ENCODE data around the gene SLC25A22.

Gene SLC25A22

GRCh38 chr11:802018-802617 lies 4.0 kb upstream of the SLC25A22 start:
- no peak for DNase-seq

- no peak for DNase-seq
Observed at GRCh38 chr11:801097-801780, 3.2 kb upstream of the SLC25A22 start.

DNA sequence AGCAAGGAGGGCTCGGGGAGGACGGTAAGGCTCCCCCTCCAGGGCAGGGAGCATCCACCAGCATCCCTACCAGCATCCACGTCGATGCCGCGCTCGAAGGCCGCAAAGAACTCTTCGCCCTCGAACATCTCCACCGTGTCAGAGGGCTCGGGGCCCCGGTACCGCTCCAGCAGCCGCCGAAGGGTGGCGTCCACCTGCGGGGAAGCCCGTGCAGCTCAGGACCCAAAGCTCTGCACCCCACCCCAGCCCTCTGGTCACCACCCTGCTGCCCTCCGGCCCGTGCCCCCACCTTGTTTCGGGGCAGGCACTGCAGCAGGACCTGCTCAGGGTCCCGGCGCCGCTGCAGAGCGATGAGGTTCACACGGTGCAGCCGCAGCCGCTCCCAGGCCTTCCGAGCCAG lies 2.4 kb upstream of the SLC25A22 start:
- no peak for DNase-seq

DNA sequence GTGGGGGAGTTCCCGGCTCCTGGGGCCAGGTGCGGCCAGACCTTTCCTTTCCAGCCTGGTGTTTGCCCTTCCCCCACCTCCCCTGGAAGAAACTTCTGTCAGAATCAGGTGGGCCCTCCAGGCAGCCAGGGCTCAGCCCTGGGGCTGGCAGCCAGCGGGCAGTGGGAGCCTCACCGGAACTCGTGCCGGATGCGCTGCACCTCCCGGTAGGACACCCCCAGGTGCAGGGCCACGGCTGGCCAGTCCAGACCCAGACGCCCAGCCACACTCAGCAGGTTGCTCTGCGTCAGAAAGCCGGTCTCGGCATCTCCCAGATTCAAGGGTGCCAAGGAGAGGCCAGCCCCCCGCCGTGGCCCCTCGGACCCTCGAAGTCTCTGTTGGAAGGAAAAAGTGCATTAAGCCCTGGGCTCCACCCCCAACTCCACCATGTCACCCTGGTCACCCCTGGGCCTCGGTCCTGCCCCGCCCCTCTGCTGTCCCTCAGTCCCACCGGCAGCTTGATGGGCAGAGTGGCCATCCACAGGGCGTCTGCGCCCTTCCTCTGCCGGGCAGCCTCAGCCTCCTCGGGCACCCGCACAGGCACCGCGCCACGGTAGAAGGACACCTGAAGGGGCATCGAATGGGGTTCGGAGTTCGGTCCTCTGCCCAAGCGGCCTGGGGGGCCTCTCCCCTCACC lies 1.7 kb upstream of the SLC25A22 start:
- no peak for DNase-seq

GRCh38 chr11:797296-798092 lies 587 bp downstream of the SLC25A22 start:
- peak; percentile 88 for DNase-seq

- DNase-seq: no peak
Observed at GRCh38 chr11:796565-797295, 1.4 kb downstream of the SLC25A22 start.

DNA sequence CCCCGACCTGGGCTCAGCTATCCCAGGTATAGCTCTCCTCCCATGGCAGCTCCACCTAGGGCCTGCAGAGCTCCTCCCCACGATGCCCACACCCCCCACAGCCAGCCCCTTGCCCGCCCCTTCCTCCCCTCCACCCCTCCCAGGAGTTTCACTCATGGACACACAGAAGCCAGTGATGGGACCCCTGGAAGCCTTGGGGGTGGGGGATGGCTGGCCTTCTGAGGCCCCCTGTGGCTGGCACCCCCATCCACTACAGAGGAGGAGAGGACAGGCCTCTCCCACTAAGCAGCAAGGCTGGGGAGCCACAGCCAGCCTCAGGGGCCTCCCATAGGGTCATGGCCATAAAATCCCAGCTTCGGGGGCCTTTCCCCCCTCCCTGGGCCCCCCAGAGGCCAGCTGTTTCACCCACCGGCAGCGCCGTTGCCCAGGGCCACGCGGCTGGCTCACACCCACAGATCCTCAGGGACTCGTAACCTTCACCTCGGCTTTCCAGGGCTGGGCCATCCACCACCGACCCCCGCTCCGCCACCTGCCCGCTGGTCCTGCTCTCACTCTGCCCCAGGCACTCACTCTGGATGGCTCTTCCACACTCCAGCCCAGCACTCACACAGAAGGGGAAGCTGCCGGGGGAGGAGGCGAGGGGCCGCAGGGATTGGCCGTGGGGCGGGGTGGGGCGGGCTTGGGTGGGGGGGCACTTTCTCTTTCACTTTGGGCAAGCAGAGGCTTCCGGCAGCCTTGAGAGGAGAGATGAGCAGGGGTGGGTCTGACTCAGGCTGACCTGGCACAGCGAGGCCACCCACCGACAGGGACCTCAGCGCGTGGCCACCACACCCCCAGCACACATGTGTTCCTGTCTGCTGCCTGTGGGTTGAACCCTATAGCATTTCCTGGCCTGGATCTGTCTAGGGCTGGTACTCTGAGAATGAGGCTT lies 2.2 kb downstream of the SLC25A22 start:
- peak; percentile 82 for DNase-seq

GRCh38 chr11:794766-795633 lies 3.1 kb downstream of the SLC25A22 start:
- DNase-seq: no peak

DNA sequence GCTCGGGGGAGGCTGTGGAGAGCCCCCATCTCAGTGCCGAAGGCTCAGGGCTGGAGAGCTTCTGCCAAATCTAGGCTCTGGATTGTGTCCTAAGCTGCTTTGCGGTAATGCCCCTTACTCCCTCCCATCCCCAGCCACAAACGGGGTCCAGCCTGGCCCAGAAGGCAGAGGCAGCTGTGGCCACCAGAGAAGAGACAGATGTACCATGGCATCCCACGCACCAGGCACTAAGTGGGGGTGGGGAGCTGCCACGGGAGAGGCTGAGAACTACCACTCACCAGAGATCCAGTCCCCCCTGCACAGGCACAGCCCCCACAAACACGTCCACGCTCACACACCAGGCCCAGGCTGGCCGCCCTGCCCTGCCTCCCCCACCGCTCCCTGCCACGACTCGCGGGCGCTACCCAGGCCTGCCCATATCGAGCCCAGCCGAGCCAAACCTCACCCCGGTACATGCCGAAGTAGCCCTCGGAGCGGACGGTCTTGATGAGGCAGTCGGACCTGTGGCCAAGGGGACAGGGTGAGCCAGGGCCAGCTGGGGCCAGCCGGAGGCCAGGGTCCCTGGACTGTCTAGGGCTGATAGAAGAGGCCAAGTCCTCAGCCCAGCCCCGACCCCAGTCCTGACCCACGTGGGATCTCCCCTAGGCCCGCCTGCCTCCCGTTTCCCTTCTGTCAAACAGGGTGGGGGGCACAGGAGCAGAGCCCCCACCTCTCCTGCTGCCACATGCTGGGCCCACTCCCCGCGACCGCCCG lies 3.9 kb downstream of the SLC25A22 start:
- DNase-seq: no peak

DNA sequence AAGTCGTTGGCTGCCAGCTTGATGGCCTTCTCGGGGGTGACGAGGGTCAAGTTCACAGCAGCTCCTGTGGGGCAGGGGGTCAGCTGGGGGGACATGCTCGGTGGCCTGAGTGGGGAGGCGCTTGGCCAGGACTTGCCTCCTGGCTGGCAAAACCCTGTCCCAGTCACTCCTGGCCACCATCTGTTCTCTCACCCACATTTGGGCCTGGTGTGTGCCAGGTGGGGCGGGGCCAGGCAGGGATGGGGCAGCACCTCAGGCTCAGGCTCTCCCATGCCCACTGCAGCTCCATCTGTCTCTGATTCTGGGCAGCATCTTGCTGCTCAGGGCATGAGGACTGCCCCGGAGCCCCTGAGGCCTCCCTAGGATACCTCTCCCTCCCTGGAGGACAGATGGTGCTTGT lies 4.5 kb downstream of the SLC25A22 start:
- DNase-seq: no peak

GRCh38 chr11:792873-793272 lies 5.2 kb downstream of the SLC25A22 start:
- DNase-seq: no peak

DNA sequence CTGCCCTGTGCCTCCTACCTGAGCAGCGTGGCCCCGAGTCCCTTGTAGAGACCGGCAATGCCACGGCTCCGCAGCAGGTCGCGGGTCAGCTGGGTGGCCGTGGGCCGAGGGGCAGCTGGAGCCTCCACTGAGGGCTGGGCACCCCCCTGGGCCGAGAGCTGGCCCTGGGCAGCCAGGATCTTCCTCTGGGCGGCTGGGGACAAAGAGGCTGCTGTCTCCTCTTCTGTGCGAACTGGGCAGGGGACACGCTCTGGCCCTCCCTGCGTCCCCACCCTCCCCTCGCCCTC lies 5.6 kb downstream of the SLC25A22 start:
- no peak for DNase-seq

GRCh38 chr11:791658-792534 lies 6.2 kb downstream of the SLC25A22 start:
- no peak for DNase-seq

DNA sequence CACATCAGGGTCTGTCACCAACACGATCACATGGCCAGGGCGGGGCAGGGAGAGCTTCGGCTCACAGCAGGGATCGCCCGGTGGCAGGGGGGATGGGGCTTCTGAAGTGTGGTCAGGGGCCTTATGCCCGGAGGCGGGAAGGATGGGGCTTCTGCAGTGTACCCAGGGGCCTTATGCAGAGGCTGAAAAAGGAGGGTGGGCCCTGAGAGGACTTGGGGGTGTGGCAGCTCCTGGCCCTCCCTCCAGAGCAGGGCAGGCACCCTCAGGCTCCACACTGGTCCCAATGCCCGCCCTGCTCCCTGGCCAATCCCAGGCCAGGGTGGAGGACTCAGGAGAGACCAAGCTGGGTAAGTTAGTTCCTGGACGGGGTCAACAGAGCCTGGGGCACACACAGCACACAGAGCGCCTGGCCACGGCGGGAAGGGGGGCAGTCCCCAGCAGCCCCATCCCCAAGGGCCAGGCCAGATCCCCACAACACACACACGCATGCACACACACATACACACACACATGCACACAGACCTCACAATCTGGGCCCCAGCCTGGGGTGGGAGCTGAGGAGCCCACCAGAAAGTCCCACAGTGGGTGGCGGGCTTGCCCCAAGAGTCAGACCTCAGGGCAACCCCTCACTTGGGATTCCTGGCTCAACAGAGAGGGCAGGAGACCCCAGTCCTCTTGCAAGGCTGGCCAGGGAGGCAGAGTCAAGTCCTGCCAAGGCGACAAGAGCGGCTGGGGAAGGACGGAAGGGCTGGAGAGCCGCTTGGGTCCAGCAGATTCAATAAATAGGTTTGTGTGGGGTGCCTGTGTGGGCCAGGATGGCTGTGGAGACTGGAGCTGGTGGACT lies 7.1 kb downstream of the SLC25A22 start:
- no peak for DNase-seq

GRCh38 chr11:789943-790342 lies 8.1 kb downstream of the SLC25A22 start, which contains the start of gene CEND1:
Gene CEND1 (minus strand): TSS chr11:790090. CDS start chr11:788576, 1,514 bp downstream.
- DNase-seq: peak; percentile 46

DNA sequence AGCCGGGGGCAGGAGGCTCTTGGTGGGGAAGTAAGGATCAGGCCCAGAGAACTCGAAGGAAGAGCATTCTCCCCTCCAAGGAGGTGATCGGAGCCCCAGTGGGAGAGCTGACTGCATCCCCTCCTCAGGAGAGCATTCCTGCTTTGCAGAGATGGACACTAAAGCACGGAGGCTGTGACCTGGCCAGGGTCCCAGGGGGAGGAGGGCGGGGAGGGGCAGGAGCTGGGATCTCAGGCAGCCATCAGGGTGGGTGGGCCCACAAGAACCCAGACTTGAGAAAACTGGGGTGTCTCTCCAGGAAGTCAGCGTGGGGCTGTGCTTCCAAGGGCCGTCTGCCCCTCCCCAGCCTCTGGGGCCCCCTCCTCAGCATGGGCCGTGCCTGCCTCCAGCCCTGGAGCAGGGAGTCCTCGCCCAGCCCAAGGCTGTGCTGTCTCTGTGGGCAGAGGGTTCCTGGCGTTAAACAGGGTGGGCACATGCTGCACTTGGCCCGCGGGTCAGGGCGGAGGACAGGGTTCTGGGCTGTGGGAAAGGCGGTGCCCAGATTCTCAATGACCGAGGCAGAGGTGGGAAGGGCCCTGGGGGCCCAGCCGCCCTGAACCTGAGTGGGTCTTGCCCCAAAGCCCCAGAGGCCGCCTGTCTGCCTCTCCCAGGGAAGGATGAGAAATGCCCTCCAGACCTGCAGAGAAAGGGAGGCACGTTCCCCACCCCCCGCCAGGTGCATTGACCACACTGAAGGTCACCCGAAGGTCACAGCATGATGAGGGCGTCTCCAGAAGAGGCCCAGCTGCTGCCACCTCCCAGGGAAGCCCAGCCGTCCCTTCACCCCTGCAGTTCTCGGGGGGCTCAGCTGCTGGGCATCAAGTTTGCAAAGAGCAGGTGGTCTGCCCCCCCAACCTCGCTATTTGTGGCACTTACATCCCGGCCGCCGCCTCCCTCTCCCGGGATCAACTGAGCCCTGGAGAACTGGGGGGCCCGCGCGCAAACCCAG lies 8.8 kb downstream of the SLC25A22 start:
- DNase-seq: no peak
